Hematopoietic multipotent progenitor cell treated with erythropoietin and hydrocortisone succinate and interleukin-3 and kit ligand, for 15 days (in vitro differentiated cells): Measurements from ENCODE around the gene TMEM253.

Source experiments
- DNase-seq: peaks from one replicate; pipeline ENCODE4 v3.0.0-alpha.2; 2015; ENCODE audit warnings: low spot score

TMEM253 gene

GRCh38 chr14:21071225-21072030, 29.4 kb upstream of the TMEM253 start:
- no peak for DNase-seq

DNA sequence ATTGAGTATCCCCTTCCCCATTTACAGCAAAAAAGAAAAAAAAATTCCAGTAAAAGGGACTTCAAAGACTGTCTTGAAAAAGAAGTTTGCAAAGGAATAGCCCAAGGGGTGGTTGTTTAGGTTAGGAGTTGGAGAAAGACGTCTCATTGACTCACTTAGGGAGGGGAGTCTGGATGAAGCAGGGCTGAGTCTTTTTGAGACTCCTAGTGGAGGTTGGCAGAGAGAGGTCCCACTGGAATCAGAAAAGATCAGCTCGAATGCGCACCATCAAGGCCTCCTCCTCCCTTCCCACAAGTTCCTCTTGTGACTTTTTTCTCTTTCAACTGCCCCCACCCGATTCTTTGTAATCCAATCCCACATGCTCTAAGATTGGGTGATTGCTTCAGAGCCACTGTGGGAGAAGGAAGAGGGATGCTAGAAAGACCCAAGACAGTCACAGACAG, 28.8 kb upstream of the TMEM253 start:
- DNase-seq = no peak

- no peak for DNase-seq
Observed at GRCh38 chr14:21072781-21073339, 28.0 kb upstream of the TMEM253 start.

DNA sequence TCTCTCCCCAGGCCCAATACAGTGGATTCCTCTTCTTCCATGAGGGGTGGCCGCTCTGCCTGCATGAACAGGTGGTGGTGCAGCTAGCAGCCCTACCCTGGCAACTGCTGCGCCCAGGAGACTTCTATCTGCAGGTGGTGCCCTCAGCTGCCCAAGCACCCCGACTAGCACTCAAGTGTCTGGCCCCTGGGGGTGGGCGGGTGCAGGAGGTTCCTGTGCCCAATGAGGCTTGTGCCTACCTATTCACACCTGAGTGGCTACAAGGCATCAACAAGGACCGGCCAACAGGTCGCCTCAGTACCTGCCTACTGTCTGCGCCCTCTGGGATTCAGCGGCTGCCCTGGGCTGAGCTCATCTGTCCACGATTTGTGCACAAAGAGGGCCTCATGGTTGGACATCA, 26.9 kb upstream of the TMEM253 start:
- no peak for DNase-seq

- DNase-seq = no peak
Observed at GRCh38 chr14:21074398-21075272, 26.2 kb upstream of the TMEM253 start.

DNA sequence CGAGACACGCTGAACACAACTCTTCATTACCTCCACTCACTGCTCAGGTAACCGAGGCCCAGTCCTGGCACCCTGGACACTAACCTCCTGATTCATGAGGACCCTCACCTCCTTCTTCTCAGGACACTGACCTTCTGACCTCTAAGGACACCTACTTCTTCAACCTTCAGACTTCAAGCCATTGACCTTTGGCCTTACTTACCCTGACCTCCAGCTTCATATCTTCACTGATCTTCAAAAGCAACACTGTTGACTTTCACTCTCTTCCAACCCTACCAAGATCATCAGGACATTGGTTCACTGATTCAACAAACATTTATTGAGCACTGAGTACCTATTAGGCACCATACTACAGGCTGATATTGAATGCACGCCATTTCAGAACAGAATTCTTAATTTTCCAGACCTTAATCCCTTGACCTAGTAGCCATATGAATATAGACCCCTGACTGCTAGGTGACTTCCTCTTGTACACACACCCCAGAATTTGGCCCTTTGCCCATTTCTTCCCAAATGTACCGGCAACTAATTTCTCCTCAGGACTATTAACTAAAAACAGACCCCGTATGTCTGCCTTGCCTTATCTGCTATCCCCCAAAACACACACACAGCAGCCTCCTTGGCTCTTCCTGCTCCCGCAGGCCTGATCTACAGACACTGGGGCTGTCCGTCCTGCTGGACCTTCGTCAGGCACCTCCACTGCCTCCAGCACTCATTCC, 25.0 kb upstream of the TMEM253 start:
- DNase-seq = no peak

- no peak for DNase-seq
Observed at GRCh38 chr14:21077672-21078071, 23.2 kb upstream of the TMEM253 start.

DNA sequence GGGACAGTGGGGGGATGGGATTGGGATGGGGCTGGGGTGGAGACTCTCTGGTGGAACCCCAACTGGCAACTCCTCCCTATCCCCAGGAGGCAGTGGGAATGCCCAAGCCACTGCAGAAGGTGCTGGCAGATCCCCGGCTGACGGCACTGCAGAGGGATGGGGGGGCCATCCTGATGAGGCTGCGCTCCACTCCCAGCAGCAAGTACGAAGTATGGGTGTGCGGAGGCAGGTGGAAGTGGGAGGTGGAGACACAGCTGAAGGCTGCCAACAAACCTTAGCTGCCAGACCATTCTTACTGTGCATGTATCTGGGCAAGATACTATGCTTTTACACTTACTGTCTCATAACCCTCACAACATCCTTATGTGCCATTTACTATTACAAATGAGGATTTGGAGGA, 22.6 kb upstream of the TMEM253 start:
- no peak for DNase-seq

- no peak for DNase-seq
Observed at GRCh38 chr14:21078726-21079125, 22.1 kb upstream of the TMEM253 start.

GRCh38 chr14:21081521-21082142, 19.2 kb upstream of the TMEM253 start:
- DNase-seq = no peak

GRCh38 chr14:21083565-21084325, 17.1 kb upstream of the TMEM253 start:
- DNase-seq = no peak

- no peak for DNase-seq
Observed at GRCh38 chr14:21084396-21084795, 16.5 kb upstream of the TMEM253 start.

GRCh38 chr14:21084998-21085853, 15.6 kb upstream of the TMEM253 start:
- DNase-seq = no peak

DNA sequence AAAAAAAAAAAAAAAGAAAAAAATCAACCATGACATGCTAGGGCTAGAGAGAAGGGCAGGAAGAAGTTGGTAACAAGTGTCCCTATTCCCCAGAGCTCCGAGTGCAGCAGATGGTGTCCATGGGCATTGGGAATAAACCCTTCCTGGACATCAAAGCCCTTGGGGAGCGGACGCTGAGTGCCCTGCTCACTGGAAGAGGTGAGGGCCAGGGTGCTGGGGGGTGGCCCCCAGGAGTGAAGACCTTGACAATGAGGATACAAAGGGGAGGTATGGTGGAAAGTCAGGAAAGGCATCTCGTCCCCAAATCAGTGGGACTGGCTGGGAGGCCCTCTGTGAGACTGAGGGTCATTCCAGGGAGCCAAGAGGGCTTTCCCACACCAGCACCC, 14.0 kb upstream of the TMEM253 start:
- DNase-seq = no peak

GRCh38 chr14:21087294-21088091, 13.4 kb upstream of the TMEM253 start:
- DNase-seq = no peak

GRCh38 chr14:21088687-21089086, 12.2 kb upstream of the TMEM253 start:
- no peak for DNase-seq

GRCh38 chr14:21089271-21089670, 11.6 kb upstream of the TMEM253 start:
- no peak for DNase-seq

DNA sequence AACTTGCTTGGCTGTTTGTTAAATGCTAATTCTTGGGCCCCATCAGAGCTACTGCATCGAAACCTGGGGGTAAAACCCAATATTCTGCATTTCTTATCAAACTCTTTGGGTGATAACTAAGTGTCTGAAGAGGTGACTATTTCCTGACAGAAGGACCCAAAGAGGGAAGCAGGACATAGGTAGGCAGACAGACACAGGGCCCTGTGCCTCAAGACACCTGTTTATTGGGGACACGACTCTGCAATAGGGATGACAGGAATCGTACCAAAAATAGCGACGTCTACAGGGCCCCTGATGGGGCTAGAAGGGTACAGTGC, 11.0 kb upstream of the TMEM253 start:
- no peak for DNase-seq

- DNase-seq = peak; percentile 27
Observed at GRCh38 chr14:21090194-21090939, 10.5 kb upstream of the TMEM253 start.
